ENCODE data around the gene OTOP3.

The OTOP3 gene

DNA sequence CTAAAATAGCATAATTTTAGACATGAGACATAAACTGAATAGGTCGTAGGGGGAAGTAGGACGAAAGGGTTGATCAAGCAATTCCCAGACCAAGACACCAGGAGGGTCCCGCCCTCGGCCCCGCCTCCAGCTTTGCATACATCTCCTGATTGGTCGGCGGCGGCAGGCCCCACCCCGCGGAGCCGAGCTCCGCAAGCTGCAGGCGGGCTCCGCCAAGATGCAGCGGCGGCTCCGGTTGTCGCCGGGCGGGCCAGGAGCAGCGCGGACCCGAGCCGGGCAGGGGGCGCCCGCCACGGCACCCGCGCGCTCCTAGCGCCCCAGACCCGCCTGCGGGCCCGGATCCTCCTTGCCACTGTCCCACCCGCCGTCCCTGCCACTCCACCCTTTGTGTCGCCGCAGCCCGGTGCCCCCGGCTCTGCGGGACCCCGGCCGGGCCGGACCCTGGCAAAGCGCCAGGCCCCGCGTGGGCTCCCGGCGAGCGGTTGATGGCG is 51.8 kb downstream of the OTOP3 start, which contains the start of gene CDR2L:
Gene CDR2L (plus strand): TSS at position 215 of the 491 bp plus-strand sequence. CDS start 412 bp downstream, outside the sequence.
- H3K27ac Mint-ChIP-seq, result peak within 1 kb of the TSS; percentile 69
- peaks cover 88% of the 10 kb centered on the region for H3K27me3 Mint-ChIP-seq
- H3K4me1 Mint-ChIP-seq, result peaks cover 27% of the 10 kb centered on the region
- DNase-seq, result peak; percentile 95
- H3K4me3 Mint-ChIP-seq, result peak within 1 kb of the TSS; percentile 81
- no peaks in the 10 kb centered on the region for H3K9me3 Mint-ChIP-seq
- H3K36me3 Mint-ChIP-seq, result no peaks in the 10 kb centered on the region
- CTCF ChIA-PET, result interaction anchor here (1.0 to 2.0 kb wide), 6 partner anchors 12 to 126 kb away, joined by 3 to 13 read pairs (median 4); partner anchors contain the start of gene MRPL58

- Mint-ChIP-seq H3K27ac (no peak overlapping the region), H3K36me3 (no peaks in the 10 kb centered on the region), H3K9me3 (no peaks in the 10 kb centered on the region), H3K4me1 (peaks cover 23% of the 10 kb centered on the region), H3K27me3 (peaks cover 84% of the 10 kb centered on the region), H3K4me3 (peak overlapping the region; percentile 69)
- CTCF ChIA-PET, result interaction anchor here (0.7 to 2.0 kb wide), 7 partner anchors 18 to 74 kb away, joined by 3 to 13 read pairs (median 4); partner anchors contain the start of gene MRPL58
- DNase-seq, result peak; percentile 60
These were observed 52.4 kb downstream of the OTOP3 start for GRCh38 chr17:74987909-74988711.

- DNase-seq, result no peak
- no peak overlapping the region for H3K27ac Mint-ChIP-seq
- H3K4me3 Mint-ChIP-seq, result no peak overlapping the region
- CTCF ChIA-PET, result interaction anchor here (1.6 kb wide), 1 partner anchor 29 kb away, joined by 8 read pairs; no protein-coding TSS in a partner anchor
- peaks cover 22% of the 10 kb centered on the region for H3K4me1 Mint-ChIP-seq
- peaks cover 73% of the 10 kb centered on the region for H3K27me3 Mint-ChIP-seq
- no peaks in the 10 kb centered on the region for H3K36me3 Mint-ChIP-seq
- H3K9me3 Mint-ChIP-seq, result no peaks in the 10 kb centered on the region
These were observed 54.9 kb downstream of the OTOP3 start for GRCh38 chr17:74990581-74991105.

DNA sequence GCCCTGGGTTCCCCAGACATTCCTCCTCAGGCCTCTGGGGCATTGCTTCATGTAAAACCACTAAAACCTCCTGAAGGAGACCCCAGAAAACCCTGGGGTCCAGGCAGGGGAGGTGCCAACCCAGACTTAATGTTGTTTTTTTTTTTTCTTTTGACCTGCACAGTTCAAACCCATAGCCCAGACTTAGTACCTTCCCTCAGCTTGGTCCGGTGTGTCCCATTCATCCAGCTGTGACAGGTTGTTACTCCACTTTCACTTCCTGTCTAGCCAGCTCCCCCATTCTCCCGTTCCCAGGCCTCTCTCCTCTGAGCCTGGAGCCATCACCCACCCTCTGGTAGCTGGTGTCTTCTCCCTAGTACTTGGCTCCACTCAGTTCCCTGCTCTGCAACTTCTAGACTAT is 56.5 kb downstream of the OTOP3 start:
- no peak overlapping the region for H3K27ac Mint-ChIP-seq
- no peaks in the 10 kb centered on the region for H3K36me3 Mint-ChIP-seq
- CTCF ChIA-PET, result interaction anchor here (1.6 kb wide), 2 partner anchors 20 to 32 kb away, joined by 4 to 6 read pairs; partner anchors contain the start of gene MRPL58
- H3K27me3 Mint-ChIP-seq, result peaks cover 70% of the 10 kb centered on the region
- no peak for DNase-seq
- no peaks in the 10 kb centered on the region for H3K9me3 Mint-ChIP-seq
- H3K4me1 Mint-ChIP-seq, result peaks cover 14% of the 10 kb centered on the region
- H3K4me3 Mint-ChIP-seq, result no peak overlapping the region

DNA sequence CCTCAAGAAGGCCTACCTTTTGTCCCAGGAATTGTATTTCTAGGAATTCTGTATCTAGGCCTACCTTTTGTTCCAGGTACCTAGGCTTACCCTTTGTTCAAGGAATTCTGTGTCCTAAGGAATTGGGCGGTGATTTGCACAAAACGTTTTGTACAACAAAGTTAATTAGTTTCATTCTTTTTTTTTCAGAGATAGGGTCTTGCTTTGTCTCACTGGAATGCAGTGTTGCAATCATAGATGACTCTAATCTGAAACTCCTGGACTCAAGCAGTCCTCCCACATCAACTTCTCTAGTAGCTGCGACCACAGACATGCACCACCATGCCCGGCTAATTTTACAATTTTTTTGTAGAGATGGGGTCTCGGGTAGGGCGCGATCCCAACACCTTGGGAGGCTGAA is 58.7 kb downstream of the OTOP3 start:
- CTCF ChIA-PET, result interaction anchor here (1.1 to 1.9 kb wide), 2 partner anchors 12 to 34 kb away, joined by 3 to 5 read pairs; no protein-coding TSS in a partner anchor
- DNase-seq, result no peak
- no peak overlapping the region for H3K4me3 Mint-ChIP-seq
- peak overlapping the region; percentile 28 for H3K27ac Mint-ChIP-seq
- H3K36me3 Mint-ChIP-seq, result no peaks in the 10 kb centered on the region
- H3K4me1 Mint-ChIP-seq, result peaks cover 14% of the 10 kb centered on the region
- no peaks in the 10 kb centered on the region for H3K9me3 Mint-ChIP-seq
- H3K27me3 Mint-ChIP-seq, result peaks cover 52% of the 10 kb centered on the region

GRCh38 chr17:74995847-74996246 is 60.1 kb downstream of the OTOP3 start:
- H3K4me3 Mint-ChIP-seq, result no peak overlapping the region
- CTCF ChIA-PET, result interaction anchor here (0.6 kb wide), 1 partner anchor 44 kb away, joined by 3 read pairs; no protein-coding TSS in a partner anchor
- H3K36me3 Mint-ChIP-seq, result no peaks in the 10 kb centered on the region
- H3K4me1 Mint-ChIP-seq, result peaks cover 9% of the 10 kb centered on the region
- DNase-seq, result no peak
- H3K27ac Mint-ChIP-seq, result no peak overlapping the region
- peaks cover 38% of the 10 kb centered on the region for H3K27me3 Mint-ChIP-seq
- H3K9me3 Mint-ChIP-seq, result no peaks in the 10 kb centered on the region

DNA sequence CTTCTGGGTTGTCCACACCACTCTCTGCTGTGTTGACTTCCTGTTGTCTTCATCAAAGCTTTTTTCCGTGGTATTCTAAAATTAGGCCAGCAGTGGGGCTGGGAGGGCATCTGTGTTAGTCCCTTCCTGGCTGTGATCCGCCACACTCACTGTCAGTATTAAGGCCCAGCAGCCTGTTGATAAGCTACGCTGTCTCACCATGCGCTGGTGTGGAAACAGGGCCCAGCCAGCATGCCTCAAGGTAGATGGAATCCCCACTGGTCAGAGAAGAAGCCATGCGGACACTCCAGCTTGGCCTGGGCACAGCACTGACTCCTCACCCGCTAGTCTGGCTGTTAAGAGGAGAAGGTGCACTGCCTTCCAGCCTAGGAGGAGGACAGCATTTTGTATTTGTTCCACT is 63.1 kb downstream of the OTOP3 start:
- H3K4me3 Mint-ChIP-seq, result no peak overlapping the region
- no peaks in the 10 kb centered on the region for H3K36me3 Mint-ChIP-seq
- no peaks in the 10 kb centered on the region for H3K9me3 Mint-ChIP-seq
- peak overlapping the region; percentile 53 for H3K27ac Mint-ChIP-seq
- H3K27me3 Mint-ChIP-seq, result peaks cover 20% of the 10 kb centered on the region
- H3K4me1 Mint-ChIP-seq, result peaks cover 9% of the 10 kb centered on the region
- no peak for DNase-seq
- CTCF ChIA-PET, result interaction anchor here (1.2 to 2.1 kb wide), 2 partner anchors 12 to 38 kb away, joined by 3 to 12 read pairs; partner anchors contain the start of gene CDR2L

DNA sequence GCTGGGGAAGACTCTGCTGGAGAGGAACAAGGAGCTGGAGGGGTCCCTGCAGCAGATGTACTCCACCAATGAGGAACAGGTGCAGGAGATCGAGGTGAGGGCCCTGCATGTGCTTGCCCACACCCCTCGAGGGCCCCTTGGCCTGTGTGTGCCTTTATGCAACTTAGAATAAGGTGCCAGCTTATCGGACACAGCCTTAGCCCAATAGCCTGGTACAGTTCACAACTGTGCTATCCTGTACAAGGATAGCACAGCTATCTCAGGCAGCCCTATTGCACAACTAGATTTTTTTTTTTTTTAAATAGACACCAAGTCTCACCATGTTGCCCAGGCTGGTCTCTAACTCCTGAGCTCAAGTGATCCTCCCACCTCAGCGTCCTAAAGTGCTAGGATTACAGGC is 63.8 kb downstream of the OTOP3 start:
- Mint-ChIP-seq H3K36me3 (no peaks in the 10 kb centered on the region), H3K27me3 (peaks cover 17% of the 10 kb centered on the region), H3K27ac (no peak overlapping the region), H3K9me3 (no peaks in the 10 kb centered on the region), H3K4me1 (peaks cover 9% of the 10 kb centered on the region), H3K4me3 (no peak overlapping the region)
- DNase-seq, result no peak
- CTCF ChIA-PET, result interaction anchor here (0.6 to 2.1 kb wide), 3 partner anchors 12 to 71 kb away, joined by 3 to 12 read pairs (median 4); partner anchors contain the start of gene CDR2L

All from activated naive CD4-positive, alpha-beta T cell treated with anti-CD3 and anti-CD28 coated beads, Interleukin-2, amount 10 ng/mL, durations not matched to agents 7 days and 5 days (primary cell).